ENCODE results near the gene GNRH2. TPM values are rescaled to one million over a fixed set of nuclear protein-coding genes. Genes with fewer than 3 reads are reported as not detected.
"Not testable (repeated sequence)": the region's sequence is repeated elsewhere in the genome, so short reads cannot be mapped to it uniquely, and the experiment has no call there.

GNRH2 gene
- total RNA-seq, 4 donors from 2014 or later, result not detected

GRCh38 chr20:3071266-3071609, 27.8 kb downstream of the GNRH2 start:
- intact Hi-C loops (cut with DNase I; ENCODE audit: low total_unique reads) (no loop called here), in situ Hi-C loops (cut with MboI; ENCODE audit: low sequenced_read_pairs in 4 of 4) (loop anchor here in 2 of 4 donors (25.0 kb wide), 2 partner anchors 116 to 241 kb away; no protein-coding TSS in a partner anchor)
- H3K27ac ChIP-seq, result no peak overlapping the region
- no peaks in the 10 kb centered on the region for H3K36me3 ChIP-seq
- ATAC-seq (no peak), DNase-seq (no peak)
- peaks cover 13 to 24% (median 19%) of the 10 kb centered on the region in 3 donors for H3K27me3 ChIP-seq
- H3K4me1 ChIP-seq, result no peaks in the 10 kb centered on the region
- peak overlapping the region; percentile 36 to 56 (median 50) for H3K4me3 ChIP-seq
- no peak for TF ChIP-seq CTCF (IDR thresholded peaks at IDR 0.05 in 4 of 5, conservative IDR thresholded peaks at IDR 0.05 in 1 of 5)
- TF ChIP-seq POLR2A (IDR thresholded peaks at IDR 0.05), result no peak
- no peaks in the 10 kb centered on the region for H3K9me3 ChIP-seq

DNA sequence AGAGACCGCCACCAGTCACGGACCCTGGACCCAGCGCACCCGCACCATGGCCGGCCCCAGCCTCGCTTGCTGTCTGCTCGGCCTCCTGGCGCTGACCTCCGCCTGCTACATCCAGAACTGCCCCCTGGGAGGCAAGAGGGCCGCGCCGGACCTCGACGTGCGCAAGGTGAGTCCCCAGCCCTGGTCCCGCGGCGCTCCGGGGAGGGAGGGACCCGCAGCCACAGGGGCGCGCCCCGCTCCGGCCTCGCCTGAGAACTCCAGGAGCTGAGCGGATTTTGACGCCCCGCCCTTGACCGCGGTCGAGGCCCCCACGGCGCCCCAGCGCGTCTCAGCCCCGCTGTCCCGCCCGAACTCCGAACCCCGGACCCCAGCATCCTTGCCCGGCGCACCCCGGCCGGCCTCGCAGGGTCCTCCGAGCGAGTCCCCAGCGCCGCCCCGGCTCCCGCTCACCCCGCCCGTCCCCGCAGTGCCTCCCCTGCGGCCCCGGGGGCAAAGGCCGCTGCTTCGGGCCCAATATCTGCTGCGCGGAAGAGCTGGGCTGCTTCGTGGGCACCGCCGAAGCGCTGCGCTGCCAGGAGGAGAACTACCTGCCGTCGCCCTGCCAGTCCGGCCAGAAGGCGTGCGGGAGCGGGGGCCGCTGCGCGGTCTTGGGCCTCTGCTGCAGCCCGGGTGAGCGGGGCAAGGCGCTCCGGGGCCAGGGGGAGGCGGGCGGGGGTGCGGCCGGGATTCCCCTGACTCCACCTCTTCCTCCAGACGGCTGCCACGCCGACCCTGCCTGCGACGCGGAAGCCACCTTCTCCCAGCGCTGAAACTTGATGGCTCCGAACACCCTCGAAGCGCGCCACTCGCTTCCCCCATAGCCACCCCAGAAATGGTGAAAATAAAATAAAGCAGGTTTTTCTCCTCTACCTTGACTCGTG, 28.4 kb downstream of the GNRH2 start, which contains the start of gene OXT:
TSS of gene OXT (plus strand) at position 11 of the 920 bp plus-strand sequence. CDS start at position 47, 36 bp downstream.
- Histone ChIP-seq H3K36me3 (no peaks in the 10 kb centered on the region), H3K27me3 (peaks cover 13 to 24% (median 19%) of the 10 kb centered on the region in 3 donors), H3K27ac (no peak within 1 kb of the TSS), H3K4me1 (no peaks in the 10 kb centered on the region), H3K4me3 (peak within 1 kb of the TSS; percentile 36 to 56 (median 50)), H3K9me3 (no peaks in the 10 kb centered on the region)
- ATAC-seq, result peak in 1 of 2 donors; percentile 21
- intact Hi-C loops (cut with DNase I; ENCODE audit: low total_unique reads) (no loop called here), in situ Hi-C loops (cut with MboI; ENCODE audit: low sequenced_read_pairs in 4 of 4) (loop anchor here in 2 of 4 donors (25.0 kb wide), 2 partner anchors 115 to 240 kb away; no protein-coding TSS in a partner anchor)
- no peak for DNase-seq
- TF ChIP-seq CTCF (IDR thresholded peaks at IDR 0.05 in 4 of 5, conservative IDR thresholded peaks at IDR 0.05 in 1 of 5), result no peak
- no peak for TF ChIP-seq POLR2A (IDR thresholded peaks at IDR 0.05)

DNA sequence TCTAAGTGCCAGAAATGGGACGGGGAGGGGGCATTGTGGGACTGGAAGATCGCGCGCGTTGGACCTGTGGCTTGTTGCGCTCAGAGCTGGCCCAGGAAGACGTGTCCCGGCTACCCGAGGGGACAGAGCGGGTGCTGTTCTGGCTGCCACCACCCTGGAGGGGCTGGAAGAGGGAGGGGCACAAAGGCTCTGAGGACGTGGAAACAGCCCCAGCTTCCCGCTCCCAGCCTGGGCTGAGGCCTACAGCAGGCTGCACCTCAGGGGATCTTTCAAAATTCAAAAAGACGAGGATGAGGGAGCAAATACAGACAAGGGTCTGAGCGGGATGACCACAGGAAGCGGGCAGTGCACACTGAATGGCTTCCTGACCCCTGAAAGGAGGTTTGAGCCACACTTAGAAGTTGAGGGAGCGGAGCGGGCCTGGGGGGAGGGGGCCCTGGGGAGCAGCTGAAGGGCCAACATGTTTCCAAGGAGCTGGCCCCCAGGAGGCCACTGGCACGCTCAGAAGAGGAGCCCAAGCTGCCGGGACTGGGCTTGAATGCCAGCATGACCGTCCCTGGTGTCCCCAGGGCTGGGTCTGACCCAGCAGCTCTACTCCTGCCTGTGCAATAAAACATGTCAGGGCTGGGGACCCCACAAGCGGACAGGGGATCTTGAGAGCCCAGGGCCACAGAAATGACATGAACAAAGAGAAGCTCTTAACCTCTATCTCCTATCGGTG, 29.3 kb downstream of the GNRH2 start:
- in situ Hi-C loops (cut with MboI; ENCODE audit: low sequenced_read_pairs in 4 of 4), result loop anchor here in 2 of 4 donors (25.0 kb wide), 2 partner anchors 115 to 240 kb away; no protein-coding TSS in a partner anchor
- H3K4me1 ChIP-seq, result no peaks in the 10 kb centered on the region
- H3K27ac ChIP-seq, result no peak overlapping the region
- H3K9me3 ChIP-seq, result no peaks in the 10 kb centered on the region
- peak overlapping the region in 3 of 4 donors; percentile 36 to 56 (median 53) for H3K4me3 ChIP-seq
- TF ChIP-seq POLR2A (IDR thresholded peaks at IDR 0.05) (no peak), CTCF (IDR thresholded peaks at IDR 0.05 in 4 of 5, conservative IDR thresholded peaks at IDR 0.05 in 1 of 5) (no peak)
- intact Hi-C loops (cut with DNase I; ENCODE audit: low total_unique reads), result no loop called here
- no peaks in the 10 kb centered on the region for H3K36me3 ChIP-seq
- DNase-seq, result no peak
- no peak for ATAC-seq
- peaks cover 13 to 24% (median 19%) of the 10 kb centered on the region in 3 donors for H3K27me3 ChIP-seq

- ATAC-seq; H3K4me1 ChIP-seq; H3K4me3 ChIP-seq; intact Hi-C loops (cut with DNase I; ENCODE audit: low total_unique reads); H3K27ac ChIP-seq; H3K9me3 ChIP-seq; H3K36me3 ChIP-seq; DNase-seq: not testable (repeated sequence)
- peaks cover 13 to 24% (median 19%) of the 10 kb centered on the region in 3 donors for H3K27me3 ChIP-seq
- in situ Hi-C loops (cut with MboI; ENCODE audit: low sequenced_read_pairs in 4 of 4), result loop anchor here in 2 of 4 donors (25.0 kb wide), 2 partner anchors 114 to 239 kb away; no protein-coding TSS in a partner anchor
Measured at GRCh38 chr20:3073251-3073643, 29.8 kb downstream of the GNRH2 start.

All from gastrocnemius medialis (tissue), 4 donors.